ENCODE data around the gene ARVCF.

The ARVCF gene

DNA sequence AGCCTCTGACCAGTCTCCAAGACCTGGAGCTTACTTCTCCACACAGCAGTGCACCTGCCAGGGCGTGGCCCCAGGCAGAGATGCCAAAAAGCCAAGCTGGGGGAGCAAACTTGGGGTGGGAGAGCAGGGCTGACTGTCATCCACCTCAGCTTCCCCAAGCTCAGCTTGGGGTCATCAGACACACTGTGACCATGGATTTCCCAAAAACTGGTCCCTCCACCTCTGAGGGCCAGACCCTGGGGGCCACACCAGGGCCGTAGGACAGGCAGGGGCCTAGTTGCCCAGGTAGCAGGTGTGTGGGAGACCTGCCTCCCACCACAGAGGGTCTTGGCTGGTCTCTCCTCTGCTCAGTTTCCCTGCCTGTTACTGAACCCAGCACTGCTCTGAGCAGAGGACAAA, 30.6 kb downstream of the ARVCF start:
- H3K9me3 ChIP-seq (ENCODE audit: control insufficient read depth, low read length) = no peaks in the 10 kb centered on the region
- no peaks in the 10 kb centered on the region for H3K36me3 ChIP-seq (ENCODE audit: control insufficient read depth, insufficient read depth, low read length)
- H3K4me1 ChIP-seq (ENCODE audit: control insufficient read depth, insufficient read depth, low read length, poor library complexity, severe bottlenecking) = peaks cover 8% of the 10 kb centered on the region
- H3K4me3 ChIP-seq (ENCODE audit: insufficient read depth, low read depth, low read length, poor library complexity, severe bottlenecking) = no peak overlapping the region
- no peak overlapping the region for H3K27ac ChIP-seq (ENCODE audit: insufficient read depth, low read length, poor library complexity, severe bottlenecking)
- no peaks in the 10 kb centered on the region for H3K27me3 ChIP-seq (replicated peaks; ENCODE audit: control insufficient read depth, insufficient read depth, low read length, poor library complexity, severe bottlenecking)
- DNase-seq = no peak

DNA sequence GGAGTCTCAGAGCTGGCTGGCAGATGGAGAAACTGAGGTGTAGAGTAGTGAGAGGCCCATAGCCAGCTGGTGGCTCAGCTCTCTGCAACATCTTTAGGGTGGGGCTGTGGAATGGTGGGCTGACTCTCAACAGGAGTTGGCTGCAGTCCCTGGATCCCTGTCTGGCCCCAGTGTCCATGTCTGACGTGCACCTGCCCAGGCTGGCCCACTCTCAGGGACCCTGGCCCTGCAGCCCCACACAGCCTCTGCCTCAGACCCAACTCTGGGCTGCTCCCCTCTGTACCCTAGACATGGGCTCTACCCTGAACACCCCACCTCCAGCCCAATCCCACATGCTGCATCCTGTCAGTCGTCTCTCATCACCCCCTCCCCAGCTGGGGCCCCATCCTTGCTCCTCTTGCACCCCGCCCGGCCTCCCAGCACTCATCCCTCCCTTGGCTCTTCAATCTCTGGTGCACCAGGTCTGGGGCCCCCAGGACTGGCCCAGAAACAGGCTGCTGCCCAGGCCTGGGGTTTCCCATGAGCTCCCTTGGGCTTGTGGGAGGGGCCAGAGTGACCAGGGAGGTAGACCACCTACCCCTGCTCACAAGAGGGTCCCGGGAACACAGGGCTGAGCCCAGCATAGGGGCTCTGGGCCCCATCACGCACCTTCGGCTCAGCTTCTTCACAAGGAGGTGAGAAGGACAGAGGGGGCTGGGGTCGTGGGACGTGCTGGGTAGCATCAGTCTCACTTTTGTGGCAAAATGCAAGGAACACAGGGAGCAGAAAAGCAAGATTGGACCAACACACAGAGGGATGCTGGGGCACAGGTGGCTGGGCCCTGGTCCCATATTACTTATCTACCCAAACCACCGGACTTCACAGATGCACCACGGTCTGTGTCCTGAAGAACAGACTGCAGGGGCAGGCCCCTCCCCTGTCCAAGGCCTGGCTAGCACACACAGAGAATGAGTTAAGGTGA, 31.5 kb downstream of the ARVCF start:
- Histone ChIP-seq H3K27me3 (replicated peaks; ENCODE audit: control insufficient read depth, insufficient read depth, low read length, poor library complexity, severe bottlenecking) (no peaks in the 10 kb centered on the region), H3K4me1 (ENCODE audit: control insufficient read depth, insufficient read depth, low read length, poor library complexity, severe bottlenecking) (peaks cover 8% of the 10 kb centered on the region), H3K4me3 (ENCODE audit: insufficient read depth, low read depth, low read length, poor library complexity, severe bottlenecking) (no peak overlapping the region), H3K36me3 (ENCODE audit: control insufficient read depth, insufficient read depth, low read length) (no peaks in the 10 kb centered on the region), H3K9me3 (ENCODE audit: control insufficient read depth, low read length) (no peaks in the 10 kb centered on the region), H3K27ac (ENCODE audit: insufficient read depth, low read length, poor library complexity, severe bottlenecking) (no peak overlapping the region)
- no peak for DNase-seq

DNA sequence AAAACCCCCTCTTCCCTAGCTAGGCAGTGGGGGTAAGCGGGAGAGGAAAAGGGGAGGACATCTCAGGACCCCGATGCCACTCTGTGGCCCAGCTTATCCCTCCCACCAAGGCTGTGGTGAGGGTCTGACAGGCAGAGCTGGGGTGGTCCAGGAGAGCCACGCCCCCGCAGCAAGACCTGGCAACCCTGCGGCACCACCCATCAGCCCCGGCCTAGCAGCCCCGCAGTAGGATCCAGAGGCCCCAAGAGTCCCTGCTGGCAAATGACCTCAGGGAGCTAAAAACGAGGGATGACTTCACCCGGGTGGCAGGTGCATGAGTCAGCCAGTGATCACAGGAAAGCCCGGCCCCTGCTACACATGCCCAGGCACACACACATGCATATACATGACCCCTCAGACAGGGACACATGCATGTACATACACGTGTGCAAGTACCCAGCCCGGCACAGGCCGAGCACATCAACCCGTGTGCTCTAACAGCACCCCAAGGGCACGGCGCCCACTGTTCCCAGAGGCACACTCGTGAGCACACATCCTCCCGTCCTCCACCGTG, 32.3 kb downstream of the ARVCF start:
- Histone ChIP-seq H3K4me1 (ENCODE audit: control insufficient read depth, insufficient read depth, low read length, poor library complexity, severe bottlenecking) (peaks cover 8% of the 10 kb centered on the region), H3K9me3 (ENCODE audit: control insufficient read depth, low read length) (no peaks in the 10 kb centered on the region), H3K27ac (ENCODE audit: insufficient read depth, low read length, poor library complexity, severe bottlenecking) (no peak overlapping the region), H3K27me3 (replicated peaks; ENCODE audit: control insufficient read depth, insufficient read depth, low read length, poor library complexity, severe bottlenecking) (no peaks in the 10 kb centered on the region), H3K4me3 (ENCODE audit: insufficient read depth, low read depth, low read length, poor library complexity, severe bottlenecking) (no peak overlapping the region), H3K36me3 (ENCODE audit: control insufficient read depth, insufficient read depth, low read length) (no peaks in the 10 kb centered on the region)
- no peak for DNase-seq

DNA sequence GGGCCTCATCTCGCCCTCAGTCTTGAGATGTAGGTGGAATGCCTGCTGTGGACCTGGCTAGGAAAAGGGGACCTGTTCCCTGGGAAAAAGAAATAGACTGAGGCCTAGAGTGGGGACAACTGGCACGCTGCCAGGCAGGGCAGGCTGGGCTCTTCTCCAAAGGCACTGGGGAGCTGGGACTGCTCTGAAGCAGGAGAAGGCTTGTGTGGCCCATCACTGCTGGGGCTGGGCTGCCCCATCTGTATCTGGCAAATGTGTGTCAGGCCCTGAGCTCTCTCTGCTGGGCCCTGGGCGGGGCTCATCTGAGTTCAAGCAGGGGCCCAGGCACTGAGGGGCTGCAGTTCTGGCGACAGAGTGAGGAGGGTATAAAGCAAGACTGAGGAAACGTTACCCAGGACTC, 32.9 kb downstream of the ARVCF start:
- DNase-seq = no peak
- Histone ChIP-seq H3K4me3 (ENCODE audit: insufficient read depth, low read depth, low read length, poor library complexity, severe bottlenecking) (no peak overlapping the region), H3K36me3 (ENCODE audit: control insufficient read depth, insufficient read depth, low read length) (no peaks in the 10 kb centered on the region), H3K27ac (ENCODE audit: insufficient read depth, low read length, poor library complexity, severe bottlenecking) (no peak overlapping the region), H3K4me1 (ENCODE audit: control insufficient read depth, insufficient read depth, low read length, poor library complexity, severe bottlenecking) (peaks cover 8% of the 10 kb centered on the region), H3K9me3 (ENCODE audit: control insufficient read depth, low read length) (no peaks in the 10 kb centered on the region), H3K27me3 (replicated peaks; ENCODE audit: control insufficient read depth, insufficient read depth, low read length, poor library complexity, severe bottlenecking) (no peaks in the 10 kb centered on the region)

DNA sequence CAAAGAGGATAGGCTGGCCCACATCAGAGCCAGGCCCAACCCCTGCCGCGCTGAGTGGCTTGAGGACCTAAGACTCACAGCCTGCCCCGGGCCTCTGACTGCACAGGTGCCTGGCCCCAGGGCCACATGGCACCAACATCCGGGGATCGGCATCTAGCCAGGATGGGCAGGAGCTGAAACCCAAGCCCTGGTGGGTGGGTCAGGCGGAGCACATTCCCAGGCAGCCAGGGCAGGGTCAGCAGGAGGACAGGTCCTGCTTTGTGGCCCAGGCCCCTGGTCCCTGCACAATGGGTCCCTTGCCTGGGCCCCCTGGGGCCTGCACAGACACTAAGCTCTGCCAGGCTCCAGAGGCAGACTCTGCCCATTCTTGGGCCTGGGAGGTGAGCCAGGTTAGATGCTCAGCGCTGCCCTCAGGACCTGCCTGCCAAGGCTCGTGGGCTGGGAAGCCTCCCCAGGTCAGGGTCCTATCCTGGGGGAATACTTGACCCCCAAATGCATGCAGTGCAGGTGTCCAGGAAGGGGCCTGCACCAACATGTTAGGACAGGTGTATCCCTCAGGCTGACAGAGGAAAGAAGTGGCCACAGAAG, 33.5 kb downstream of the ARVCF start:
- no peak overlapping the region for H3K27ac ChIP-seq (ENCODE audit: insufficient read depth, low read length, poor library complexity, severe bottlenecking)
- no peak for DNase-seq

DNA sequence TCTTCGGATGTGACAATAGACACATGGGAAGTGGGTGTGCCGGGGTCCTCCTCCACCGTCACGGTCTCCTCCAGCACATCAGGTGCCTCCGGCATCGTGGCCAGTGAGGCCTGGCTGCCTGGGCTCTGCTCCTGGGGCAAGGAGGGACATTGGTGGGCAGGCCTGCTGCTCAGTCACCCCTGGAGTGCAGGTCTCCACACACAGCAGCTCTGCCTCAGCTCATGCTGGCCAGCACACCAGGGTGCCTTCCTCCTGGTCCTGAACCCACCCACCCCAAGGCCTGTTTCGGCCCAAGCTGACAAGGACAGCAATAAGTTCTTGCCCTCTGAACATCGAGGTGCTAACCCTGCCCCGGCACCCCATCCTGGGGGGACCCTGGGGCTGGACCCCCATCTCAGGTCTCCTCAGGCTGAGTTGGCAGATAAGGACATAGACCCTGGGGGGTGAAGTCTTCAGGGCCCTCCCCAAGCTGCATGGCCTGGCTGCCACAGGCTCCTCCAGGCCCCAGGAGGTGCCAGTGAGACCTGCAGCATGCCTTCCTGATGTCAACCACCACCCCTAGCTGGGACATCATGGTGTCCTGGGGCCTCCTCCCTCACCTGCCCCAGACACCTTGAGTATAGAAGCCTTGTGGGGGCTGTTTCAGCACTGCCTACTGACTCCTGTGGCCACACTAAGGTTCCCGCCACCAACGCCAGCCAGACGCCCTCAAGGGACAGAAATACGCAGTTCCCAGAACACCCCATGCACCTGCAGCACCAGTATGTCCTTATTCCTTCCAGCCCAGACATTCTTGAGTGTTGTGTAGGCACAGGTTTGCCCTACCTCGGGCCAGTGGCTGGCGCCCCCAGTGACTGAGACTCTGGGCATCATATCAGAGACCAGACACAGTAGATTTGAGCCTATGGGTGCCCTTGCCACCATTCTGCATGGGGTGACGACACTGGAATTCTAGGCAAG, 34.4 kb downstream of the ARVCF start:
- Histone ChIP-seq H3K4me3 (ENCODE audit: insufficient read depth, low read depth, low read length, poor library complexity, severe bottlenecking) (no peak overlapping the region), H3K4me1 (ENCODE audit: control insufficient read depth, insufficient read depth, low read length, poor library complexity, severe bottlenecking) (peaks cover 8% of the 10 kb centered on the region), H3K36me3 (ENCODE audit: control insufficient read depth, insufficient read depth, low read length) (no peaks in the 10 kb centered on the region), H3K27ac (ENCODE audit: insufficient read depth, low read length, poor library complexity, severe bottlenecking) (no peak overlapping the region), H3K9me3 (ENCODE audit: control insufficient read depth, low read length) (no peaks in the 10 kb centered on the region), H3K27me3 (replicated peaks; ENCODE audit: control insufficient read depth, insufficient read depth, low read length, poor library complexity, severe bottlenecking) (no peaks in the 10 kb centered on the region)
- DNase-seq = no peak

More for the DNA sequence above, 33.5 kb downstream of the ARVCF start:
- Histone ChIP-seq H3K27me3 (replicated peaks; ENCODE audit: control insufficient read depth, insufficient read depth, low read length, poor library complexity, severe bottlenecking) (no peaks in the 10 kb centered on the region), H3K9me3 (ENCODE audit: control insufficient read depth, low read length) (no peaks in the 10 kb centered on the region), H3K36me3 (ENCODE audit: control insufficient read depth, insufficient read depth, low read length) (no peaks in the 10 kb centered on the region), H3K4me3 (ENCODE audit: insufficient read depth, low read depth, low read length, poor library complexity, severe bottlenecking) (no peak overlapping the region), H3K4me1 (ENCODE audit: control insufficient read depth, insufficient read depth, low read length, poor library complexity, severe bottlenecking) (peaks cover 8% of the 10 kb centered on the region)

DNA sequence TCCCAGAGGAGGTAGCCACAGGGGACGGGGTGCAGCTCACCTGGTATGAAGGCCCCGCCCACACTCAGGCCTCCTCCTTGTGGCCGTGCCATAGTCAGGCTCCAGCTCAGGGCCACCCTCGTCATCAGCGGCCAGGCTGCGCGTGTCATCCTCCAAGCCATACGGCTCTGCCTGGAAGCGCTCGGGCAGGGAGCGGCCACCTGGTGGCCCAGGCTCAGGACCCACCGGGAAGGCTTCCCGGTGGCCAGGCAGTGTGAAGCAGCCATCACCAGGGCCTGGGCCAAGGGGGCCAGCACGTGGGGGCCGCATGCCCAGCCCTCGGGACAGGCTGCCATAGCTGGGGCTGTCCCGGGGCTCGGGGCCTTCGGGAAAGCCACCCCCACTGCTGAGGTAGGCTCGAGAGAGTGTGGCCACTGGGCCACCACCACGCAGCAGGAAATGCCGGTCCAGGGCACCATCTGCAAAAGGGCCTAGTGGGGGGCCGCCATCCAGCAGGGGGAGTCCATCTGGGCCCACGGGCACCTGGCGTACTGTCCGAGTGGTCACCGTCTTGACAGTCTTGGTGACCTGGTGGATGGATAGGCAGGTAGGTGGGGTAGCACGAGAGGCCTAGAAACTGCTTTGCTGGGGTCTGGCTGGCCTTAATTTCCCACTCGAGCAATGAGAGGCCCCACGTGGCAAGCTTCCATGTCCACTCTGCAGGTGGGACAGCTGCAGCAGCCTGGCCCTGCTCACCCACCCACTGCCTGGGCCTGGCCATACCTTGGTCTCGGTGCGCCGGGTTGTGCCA, 35.3 kb downstream of the ARVCF start:
- peaks cover 3% of the 10 kb centered on the region for H3K4me1 ChIP-seq (ENCODE audit: control insufficient read depth, insufficient read depth, low read length, poor library complexity, severe bottlenecking)
- H3K9me3 ChIP-seq (ENCODE audit: control insufficient read depth, low read length) = no peaks in the 10 kb centered on the region
- H3K27me3 ChIP-seq (replicated peaks; ENCODE audit: control insufficient read depth, insufficient read depth, low read length, poor library complexity, severe bottlenecking) = no peaks in the 10 kb centered on the region
- no peaks in the 10 kb centered on the region for H3K36me3 ChIP-seq (ENCODE audit: control insufficient read depth, insufficient read depth, low read length)
- no peak overlapping the region for H3K27ac ChIP-seq (ENCODE audit: insufficient read depth, low read length, poor library complexity, severe bottlenecking)
- DNase-seq = no peak
- no peak overlapping the region for H3K4me3 ChIP-seq (ENCODE audit: insufficient read depth, low read depth, low read length, poor library complexity, severe bottlenecking)

DNA sequence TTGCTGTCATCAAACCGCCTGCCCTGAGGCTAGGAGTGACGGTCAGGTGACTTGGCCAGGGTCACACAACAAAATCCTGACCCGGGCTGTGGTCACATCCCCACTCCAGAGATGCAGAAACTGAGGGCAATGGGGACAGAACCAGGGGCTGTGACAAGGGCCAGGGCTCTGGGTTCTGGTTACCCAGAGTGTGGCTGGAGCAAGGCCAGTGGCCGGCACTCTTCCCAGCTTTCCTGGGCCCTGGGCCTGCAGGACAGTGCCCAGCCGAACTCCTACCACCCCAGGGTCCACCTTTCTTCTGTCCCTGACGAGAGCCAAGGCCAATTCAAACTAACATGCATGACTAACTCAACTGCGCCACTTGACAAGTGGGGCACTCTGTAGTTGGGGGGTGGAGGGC, 35.9 kb downstream of the ARVCF start:
- Histone ChIP-seq H3K4me3 (ENCODE audit: insufficient read depth, low read depth, low read length, poor library complexity, severe bottlenecking) (no peak overlapping the region), H3K36me3 (ENCODE audit: control insufficient read depth, insufficient read depth, low read length) (no peaks in the 10 kb centered on the region), H3K4me1 (ENCODE audit: control insufficient read depth, insufficient read depth, low read length, poor library complexity, severe bottlenecking) (no peaks in the 10 kb centered on the region), H3K27me3 (replicated peaks; ENCODE audit: control insufficient read depth, insufficient read depth, low read length, poor library complexity, severe bottlenecking) (no peaks in the 10 kb centered on the region), H3K27ac (ENCODE audit: insufficient read depth, low read length, poor library complexity, severe bottlenecking) (no peak overlapping the region), H3K9me3 (ENCODE audit: control insufficient read depth, low read length) (no peaks in the 10 kb centered on the region)
- DNase-seq = no peak

Data from effector memory CD4-positive, alpha-beta T cell (primary cell).